Measurements from ENCODE around the gene CAAP1. TPM values are rescaled to one million over a fixed set of nuclear protein-coding genes. Genes with fewer than 3 reads are reported as not detected.

The CAAP1 gene
- total and polyA plus RNA-seq, 2 donors: 21.2 to 28.2 TPM

Other genes starting within 250 kb of the CAAP1 start
- 18.6 TPM for gene PLAA, start 54.4 kb upstream of the CAAP1 start, total RNA-seq
- gene PLAA, start 54.4 kb upstream of the CAAP1 start, polyA plus RNA-seq: 14.0 TPM
- gene IFT74, start 63.6 kb upstream of the CAAP1 start, total RNA-seq: 16.9 TPM
- gene IFT74, start 63.6 kb upstream of the CAAP1 start, polyA plus RNA-seq: 16.3 TPM
- gene LRRC19, start 112.9 kb upstream of the CAAP1 start, total RNA-seq: not detected
- gene LRRC19, start 112.9 kb upstream of the CAAP1 start, polyA plus RNA-seq: under 0.01 TPM
- 2.4 TPM for gene TEK, start 216.4 kb upstream of the CAAP1 start, total RNA-seq
- gene TEK, start 216.4 kb upstream of the CAAP1 start, polyA plus RNA-seq: 2.3 TPM

All from thymus (tissue), 2 donors.